ENCODE data around the gene PAX5.

GRCh38 chr9:36828611-36829013 lies 205.5 kb downstream of the PAX5 start:
- TF ChIP-seq MAX (IDR thresholded peaks at IDR 0.05) = no peak
- TF ChIP-seq CTCF (IDR thresholded peaks at IDR 0.05) = no peak
- TF ChIP-seq SMC3 (IDR thresholded peaks at IDR 0.05) = no peak
- TF ChIP-seq JUNB (IDR thresholded peaks at IDR 0.05) = no peak
- no peak for TF ChIP-seq PBX3 (IDR thresholded peaks at IDR 0.05)
- TF ChIP-seq SREBF2 (IDR thresholded peaks at IDR 0.05) = no peak
- no peak for TF ChIP-seq CHD2 (IDR thresholded peaks at IDR 0.05; ENCODE audit: low read length, partially characterized antibody)
- no peak for TF ChIP-seq TP53 (CRISPR knock-in tag; IDR thresholded peaks at IDR 0.05)
- TF ChIP-seq MAFK (IDR thresholded peaks at IDR 0.05; ENCODE audit: partially characterized antibody) = peak; percentile 12

All from A549 (cell line).